ENCODE results near the gene TINAGL1. TPM values are rescaled to one million over a fixed set of nuclear protein-coding genes. Genes with fewer than 3 reads are reported as not detected.
A peak's percentile ranks its signal among the peaks of the same experiment; 100 is the strongest.

The TINAGL1 gene
- total RNA-seq, 6 experiments from 2014 or later = 10.1 to 40.4 (median 30.2) TPM

DNA sequence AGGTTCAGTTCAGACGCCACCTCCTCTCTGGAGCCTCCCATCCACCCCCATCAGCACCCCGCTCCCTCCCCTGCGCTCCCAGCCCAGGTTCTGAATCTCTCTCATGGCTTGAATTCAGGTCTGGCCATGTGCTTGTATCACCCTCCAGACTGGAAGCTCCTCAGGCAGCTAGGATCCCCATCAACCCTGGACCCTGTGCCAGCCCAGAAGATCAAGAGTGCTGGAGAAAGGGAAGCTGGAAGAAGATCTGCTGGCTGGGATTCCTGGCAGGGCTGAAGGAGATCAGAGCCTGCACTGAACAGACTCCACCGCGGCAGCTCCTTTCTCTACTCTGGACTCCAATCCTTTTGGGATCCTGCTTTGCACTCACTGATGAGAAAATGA, 11.7 kb upstream of the TINAGL1 start:
- H3K27me3 ChIP-seq = no peaks in the 10 kb centered on the region
- no peak for TF ChIP-seq POLR2A (IDR thresholded peaks at IDR 0.05)
- TF ChIP-seq, protein P1, sequence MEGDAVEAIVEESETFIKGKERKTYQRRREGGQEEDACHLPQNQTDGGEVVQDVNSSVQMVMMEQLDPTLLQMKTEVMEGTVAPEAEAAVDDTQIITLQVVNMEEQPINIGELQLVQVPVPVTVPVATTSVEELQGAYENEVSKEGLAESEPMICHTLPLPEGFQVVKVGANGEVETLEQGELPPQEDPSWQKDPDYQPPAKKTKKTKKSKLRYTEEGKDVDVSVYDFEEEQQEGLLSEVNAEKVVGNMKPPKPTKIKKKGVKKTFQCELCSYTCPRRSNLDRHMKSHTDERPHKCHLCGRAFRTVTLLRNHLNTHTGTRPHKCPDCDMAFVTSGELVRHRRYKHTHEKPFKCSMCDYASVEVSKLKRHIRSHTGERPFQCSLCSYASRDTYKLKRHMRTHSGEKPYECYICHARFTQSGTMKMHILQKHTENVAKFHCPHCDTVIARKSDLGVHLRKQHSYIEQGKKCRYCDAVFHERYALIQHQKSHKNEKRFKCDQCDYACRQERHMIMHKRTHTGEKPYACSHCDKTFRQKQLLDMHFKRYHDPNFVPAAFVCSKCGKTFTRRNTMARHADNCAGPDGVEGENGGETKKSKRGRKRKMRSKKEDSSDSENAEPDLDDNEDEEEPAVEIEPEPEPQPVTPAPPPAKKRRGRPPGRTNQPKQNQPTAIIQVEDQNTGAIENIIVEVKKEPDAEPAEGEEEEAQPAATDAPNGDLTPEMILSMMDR (IDR thresholded peaks at IDR 0.05) = no peak
- H3K36me3 ChIP-seq = no peaks in the 10 kb centered on the region
- ATAC-seq = no peak
- intact Hi-C loops (cut with DNase I) = no loop called here
- no peaks in the 10 kb centered on the region for H3K4me1 ChIP-seq
- no peak for DNase-seq
- H3K9me3 ChIP-seq = no peaks in the 10 kb centered on the region
- H3K27ac ChIP-seq = no peak overlapping the region
- 65% methylated on average over 5 of the region's 5 CpGs for WGBS (ENCODE audit: insufficient coverage, low coverage, low lambda C conversion rate, missing lambda C conversion rate)
- no peak overlapping the region for H3K4me3 ChIP-seq

GRCh38 chr1:31567956-31568570, 8.3 kb upstream of the TINAGL1 start:
- intact Hi-C loops (cut with DNase I) = no loop called here
- no peak overlapping the region for H3K4me3 ChIP-seq
- TF ChIP-seq, protein P1 (IDR thresholded peaks at IDR 0.05) = no peak
- TF ChIP-seq POLR2A (IDR thresholded peaks at IDR 0.05) = no peak
- H3K9me3 ChIP-seq = no peaks in the 10 kb centered on the region
- no peak for ATAC-seq
- no peak for DNase-seq
- H3K27ac ChIP-seq = no peak overlapping the region
- no peaks in the 10 kb centered on the region for H3K4me1 ChIP-seq
- 60% methylated on average over 10 of the region's 10 CpGs for WGBS (ENCODE audit: insufficient coverage, low coverage, low lambda C conversion rate, missing lambda C conversion rate)
- no peaks in the 10 kb centered on the region for H3K36me3 ChIP-seq
- no peaks in the 10 kb centered on the region for H3K27me3 ChIP-seq

DNA sequence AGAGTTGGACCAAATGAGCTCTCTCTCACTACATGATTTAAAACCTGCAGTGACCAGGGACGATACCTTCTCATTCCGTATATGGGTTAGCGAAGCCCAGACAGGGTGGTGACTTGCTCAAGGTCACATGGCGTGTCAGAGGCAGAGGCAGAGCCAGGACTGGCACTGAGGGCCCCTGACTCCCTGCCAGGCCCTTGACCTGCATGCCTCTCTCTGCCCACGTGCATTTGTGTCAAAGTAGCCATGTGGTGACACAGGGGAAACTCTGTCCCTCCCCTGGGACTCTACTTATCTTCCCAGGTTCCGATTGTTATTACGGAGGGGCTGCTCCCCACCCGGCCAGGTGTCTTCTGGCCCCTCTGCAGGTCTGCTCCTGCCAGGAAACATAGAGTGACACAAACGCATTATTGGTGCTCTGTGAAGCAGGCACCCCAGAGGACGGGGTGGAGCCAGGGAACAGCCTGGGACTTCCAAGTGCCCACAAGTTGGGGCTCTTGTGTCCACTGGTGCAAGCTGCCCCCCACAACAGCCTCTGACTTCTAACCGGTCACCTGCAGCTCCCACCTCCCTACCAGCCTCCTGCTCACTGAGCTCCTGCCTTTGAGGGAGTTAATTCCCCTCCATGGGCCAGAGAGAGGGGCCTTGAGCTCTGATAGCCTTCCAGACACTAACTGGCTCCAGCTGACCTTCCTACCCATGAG, 7.3 kb upstream of the TINAGL1 start:
- intact Hi-C loops (cut with DNase I) = no loop called here
- Histone ChIP-seq H3K36me3 (no peaks in the 10 kb centered on the region), H3K27me3 (no peaks in the 10 kb centered on the region), H3K9me3 (no peaks in the 10 kb centered on the region), H3K27ac (no peak overlapping the region), H3K4me1 (no peaks in the 10 kb centered on the region), H3K4me3 (no peak overlapping the region)
- TF ChIP-seq, protein P1 (IDR thresholded peaks at IDR 0.05) = no peak
- TF ChIP-seq POLR2A (IDR thresholded peaks at IDR 0.05) = no peak
- ATAC-seq (peak; percentile 65 to 76 (median 72)), DNase-seq (peak in 2 of 3 donors; percentile 70 to 74)
- 43% methylated on average over 6 of the region's 11 CpGs for WGBS (ENCODE audit: insufficient coverage, low coverage, low lambda C conversion rate, missing lambda C conversion rate)

GRCh38 chr1:31569596-31570173, 6.6 kb upstream of the TINAGL1 start:
- Histone ChIP-seq H3K27me3 (no peaks in the 10 kb centered on the region), H3K4me3 (no peak overlapping the region), H3K36me3 (no peaks in the 10 kb centered on the region), H3K27ac (no peak overlapping the region), H3K9me3 (no peaks in the 10 kb centered on the region), H3K4me1 (no peaks in the 10 kb centered on the region)
- no peak for TF ChIP-seq POLR2A (IDR thresholded peaks at IDR 0.05)
- TF ChIP-seq, protein P1 (IDR thresholded peaks at IDR 0.05) = no peak
- intact Hi-C loops (cut with DNase I) = no loop called here
- ATAC-seq (no peak), DNase-seq (no peak)
- WGBS (ENCODE audit: insufficient coverage, low coverage, low lambda C conversion rate, missing lambda C conversion rate) = 81% methylated on average over 6 of the region's 13 CpGs

Measured in right lobe of liver (tissue), 6 donors.